ENCODE results near the gene TBC1D1.

Gene TBC1D1

DNA sequence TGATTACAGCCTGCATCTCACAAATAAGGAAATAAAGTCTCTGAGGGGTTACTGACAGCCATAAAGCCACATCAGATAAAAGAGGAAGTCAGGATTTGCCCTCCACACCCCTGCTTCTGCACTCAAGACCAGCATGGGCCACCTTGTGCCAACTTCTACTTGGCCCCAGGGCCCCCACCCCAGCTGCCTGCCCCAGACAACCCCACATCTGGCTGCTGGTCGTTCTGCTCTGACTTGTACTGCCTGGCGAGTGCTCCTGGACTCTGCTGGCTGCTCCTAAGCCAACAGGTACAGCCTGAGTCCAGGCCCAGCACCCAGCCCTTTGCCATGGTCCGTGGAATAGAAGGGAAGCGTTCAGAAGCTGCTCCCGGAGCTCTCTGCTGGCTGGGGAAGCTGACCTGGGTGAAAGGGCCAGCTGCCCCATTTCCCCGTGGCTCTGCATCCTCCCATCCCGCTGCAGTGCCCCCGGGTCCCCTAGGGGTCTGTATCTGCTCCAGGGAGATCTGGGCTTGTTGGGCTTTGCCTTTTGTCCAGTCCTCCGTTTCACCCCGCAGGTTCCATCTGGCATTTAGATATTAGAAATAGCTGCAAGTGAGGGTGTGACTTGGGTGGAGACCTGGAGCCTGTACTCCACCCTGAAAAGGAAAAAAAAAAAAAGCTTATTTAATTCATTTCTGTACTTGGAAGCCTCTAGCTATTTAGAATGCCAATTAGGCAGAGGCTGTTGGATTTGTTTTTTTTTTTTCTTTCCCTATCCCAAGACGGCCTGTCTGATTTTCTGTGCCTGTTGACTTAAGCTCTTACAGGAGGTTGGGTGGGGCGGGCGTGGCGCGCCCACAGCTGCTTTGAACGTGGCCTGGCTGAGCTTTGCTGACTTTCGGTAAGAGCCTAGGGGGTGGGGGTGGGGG, 264.1 kb downstream of the TBC1D1 start:
- DNase-seq: no peak

- DNase-seq: no peak
These were observed 264.9 kb downstream of the TBC1D1 start for GRCh38 chr4:38155589-38156294.

GRCh38 chr4:38157592-38157991, 266.7 kb downstream of the TBC1D1 start:
- no peak for DNase-seq

DNA sequence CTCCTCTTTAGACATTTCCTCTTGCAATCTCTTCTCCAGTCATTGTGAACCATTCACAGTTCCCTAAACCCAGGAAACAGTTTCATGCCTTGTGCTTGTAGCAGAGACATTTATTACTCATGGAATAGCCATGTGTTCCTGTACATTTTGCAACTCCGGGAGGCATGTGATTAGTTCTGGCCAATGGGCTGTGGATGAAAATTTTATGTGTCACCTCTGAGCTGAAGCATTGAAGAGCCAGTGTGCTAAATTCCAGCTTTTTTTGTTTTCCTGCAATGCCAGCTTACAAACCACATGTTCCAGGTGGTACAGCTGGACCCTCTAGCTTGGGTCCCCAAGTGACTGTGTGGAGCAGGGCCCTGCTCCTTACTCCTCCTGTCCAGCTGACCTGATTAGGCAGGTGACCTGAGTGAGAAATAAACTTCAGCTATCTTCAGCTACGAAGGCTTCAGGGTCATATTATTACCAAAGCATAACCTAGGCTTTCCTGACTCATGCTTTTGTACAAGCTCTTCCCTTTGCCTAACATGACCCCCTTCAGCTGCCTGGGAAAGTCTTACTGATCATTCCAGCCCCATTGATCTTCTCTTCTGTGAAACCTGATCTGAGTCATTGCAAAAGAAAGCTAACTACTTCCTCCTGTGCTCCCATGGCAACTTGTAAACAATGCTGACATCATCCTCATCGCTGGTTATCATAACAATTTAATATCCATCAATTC, 269.8 kb downstream of the TBC1D1 start:
- DNase-seq: no peak

DNA sequence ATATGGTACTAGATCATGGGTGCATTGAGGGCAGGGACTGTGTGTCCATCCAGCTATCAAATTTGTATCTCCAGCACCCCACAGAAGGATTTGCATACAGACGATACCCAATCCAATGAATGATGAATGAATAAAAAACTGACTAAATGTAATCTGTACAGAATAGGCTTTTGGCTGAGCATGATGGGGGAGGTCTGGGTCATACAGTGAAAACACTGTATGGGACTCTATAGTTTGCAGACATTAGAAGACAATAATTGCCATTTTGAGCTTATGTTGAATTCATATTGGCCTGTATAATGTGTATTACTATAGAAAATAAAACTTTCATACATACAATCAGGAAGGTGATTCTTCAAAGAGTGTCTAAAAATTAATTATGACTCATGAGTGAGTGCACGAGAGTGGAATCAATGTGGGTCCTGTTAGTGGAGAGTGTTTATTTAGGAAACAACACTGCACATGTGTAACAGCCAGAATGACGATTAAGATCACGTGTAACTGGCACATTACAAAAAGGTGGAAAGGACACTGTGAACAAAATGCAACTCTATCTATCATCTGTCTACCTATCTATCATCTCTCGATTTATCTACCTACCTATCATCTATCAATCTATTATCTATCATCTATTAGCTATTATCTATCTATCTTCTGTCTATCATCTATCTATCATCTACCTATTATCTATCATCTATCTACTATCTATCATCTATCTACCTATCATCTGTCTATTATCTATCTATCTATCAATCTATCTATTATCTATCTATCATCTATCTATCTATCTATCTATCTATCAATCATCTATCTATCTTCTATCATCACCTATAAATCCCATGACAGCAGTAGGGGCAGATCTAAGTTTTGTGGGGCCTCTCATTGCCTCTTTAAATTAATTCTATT, 270.6 kb downstream of the TBC1D1 start:
- no peak for DNase-seq

GRCh38 chr4:38162240-38162784, 271.4 kb downstream of the TBC1D1 start:
- DNase-seq: no peak

DNA sequence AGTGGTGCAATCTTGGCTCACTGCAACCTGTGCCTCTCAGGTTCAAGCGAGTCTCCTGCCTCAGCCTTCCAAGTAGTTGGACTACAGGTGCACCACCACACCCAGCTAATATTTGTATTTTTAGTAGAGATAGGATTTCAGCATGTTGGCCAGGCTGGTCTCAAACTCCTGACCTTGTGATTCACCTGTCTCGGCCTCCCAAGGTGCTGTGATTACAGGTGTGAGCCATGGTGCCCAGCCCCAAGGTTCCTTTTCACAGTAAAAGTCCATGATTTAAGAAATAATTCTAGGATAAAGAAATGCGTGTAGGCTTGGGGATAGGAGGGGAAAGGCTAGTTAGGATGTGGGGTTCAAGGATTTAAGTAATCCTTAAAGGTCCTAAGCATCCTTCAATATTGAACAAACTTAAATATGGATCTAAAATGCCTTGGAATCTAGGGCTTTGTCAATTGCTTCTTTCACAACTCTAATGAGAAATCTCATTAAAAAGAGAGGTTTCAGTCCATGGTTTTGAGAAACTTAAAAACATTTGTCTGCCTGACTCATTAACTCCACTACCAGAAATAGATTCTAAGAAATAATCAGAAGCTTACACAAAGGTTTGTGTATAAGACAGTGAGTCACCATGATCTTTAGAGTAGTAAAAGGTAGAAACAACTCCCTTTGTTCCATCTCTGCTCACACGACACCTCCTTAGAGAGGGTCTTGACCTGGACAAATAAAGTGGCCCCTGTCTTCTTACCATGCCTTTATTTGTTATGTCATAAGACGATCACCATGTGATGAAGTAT, 272.5 kb downstream of the TBC1D1 start:
- no peak for DNase-seq

GRCh38 chr4:38164346-38164745, 273.5 kb downstream of the TBC1D1 start:
- no peak for DNase-seq

DNA sequence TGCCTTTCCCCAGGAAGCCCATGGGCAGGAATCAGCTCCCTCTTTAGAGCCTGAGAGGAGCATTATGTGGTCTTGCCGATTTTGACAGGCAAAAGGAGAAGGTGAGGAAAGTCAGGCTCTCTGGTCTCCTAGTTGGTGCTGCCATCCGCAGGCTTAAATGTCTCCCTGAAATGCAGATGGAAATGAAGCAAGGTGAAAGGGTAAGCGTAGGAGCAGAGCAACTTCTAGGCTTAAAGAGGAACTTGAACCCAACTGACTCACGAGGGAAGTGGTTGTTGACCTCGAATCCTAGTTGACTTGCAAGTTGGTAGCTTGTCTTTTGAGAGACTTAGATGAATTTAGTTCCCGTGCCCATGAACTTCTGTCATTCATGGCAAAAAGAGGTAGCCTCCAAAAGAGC, 275.2 kb downstream of the TBC1D1 start:
- DNase-seq: no peak

DNA sequence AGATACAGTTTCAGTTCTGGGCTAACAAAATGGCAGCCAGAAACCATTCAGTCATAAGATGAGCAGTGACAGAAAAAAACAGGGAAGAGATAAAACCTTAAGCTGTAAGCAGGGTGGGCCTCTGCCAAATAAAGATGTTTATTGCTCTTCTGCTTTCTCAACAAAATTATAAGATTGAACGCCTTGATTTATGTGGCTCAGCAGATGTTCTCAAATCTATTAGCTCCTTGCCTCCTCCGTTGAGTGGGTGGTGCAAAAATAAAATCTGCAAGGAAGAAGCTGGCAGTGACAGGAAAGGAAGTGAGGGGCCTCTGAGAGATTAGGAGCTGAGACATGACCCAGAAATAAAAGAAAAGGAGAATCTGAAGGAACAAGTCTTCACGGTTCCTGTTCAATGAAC, 275.9 kb downstream of the TBC1D1 start:
- DNase-seq: no peak

- no peak for DNase-seq
These were observed 277.1 kb downstream of the TBC1D1 start for GRCh38 chr4:38167973-38168372.

DNA sequence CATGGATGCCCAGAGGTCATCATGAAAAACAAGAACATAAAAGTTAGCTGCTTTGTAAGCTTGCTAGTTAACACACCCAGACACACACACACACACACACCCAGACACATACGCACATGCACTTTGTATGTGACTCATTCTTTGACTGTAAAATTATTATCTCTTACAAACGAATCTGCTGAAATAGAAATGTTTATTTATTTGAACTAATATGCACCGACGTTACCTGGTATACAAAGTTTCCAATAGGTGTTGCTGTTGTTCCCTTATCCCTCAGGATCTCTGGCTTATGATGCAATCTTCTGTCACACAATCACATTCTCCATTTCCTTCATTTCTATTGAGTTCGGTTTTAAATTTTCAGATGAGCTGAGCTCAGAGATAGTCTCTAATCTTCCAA, 278.6 kb downstream of the TBC1D1 start:
- DNase-seq: no peak

DNA sequence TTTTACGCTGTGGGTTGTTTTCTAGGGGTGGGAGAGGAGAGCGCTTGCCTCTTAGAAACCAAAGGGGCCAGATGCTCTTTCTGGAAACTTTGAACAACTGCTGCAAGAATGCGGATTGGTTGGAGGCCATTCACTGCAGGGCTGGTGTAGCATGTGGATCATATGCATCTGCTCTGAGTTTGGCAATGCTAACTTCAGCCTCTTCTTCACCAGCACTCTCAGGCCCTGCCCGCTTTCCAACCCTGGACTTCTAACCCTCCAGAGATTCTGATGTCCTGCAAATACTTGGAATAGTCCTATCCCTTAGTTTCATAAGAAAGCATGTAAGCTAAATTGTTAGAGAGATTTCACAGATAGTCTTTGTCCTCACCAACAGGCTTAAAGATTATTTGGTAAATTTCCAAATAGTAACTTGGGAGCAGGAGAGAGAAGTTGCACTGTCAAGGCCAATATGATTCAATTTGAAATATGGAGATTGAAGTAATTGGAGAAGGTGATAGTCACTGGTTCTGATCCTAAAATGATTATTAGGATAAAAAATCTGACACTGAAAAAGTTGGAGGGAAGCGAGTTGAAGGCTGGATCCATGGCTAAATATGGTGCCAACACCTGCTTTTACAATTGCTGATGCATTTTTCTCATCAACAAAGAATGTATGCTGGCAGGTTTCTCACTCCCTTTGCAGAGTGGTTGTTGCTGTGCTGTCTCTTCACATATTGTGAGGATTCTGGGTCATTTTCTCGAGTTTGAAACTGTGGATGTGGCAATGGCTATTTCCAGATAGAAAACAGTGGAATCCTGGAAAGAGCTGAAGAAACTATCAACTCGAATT, 279.7 kb downstream of the TBC1D1 start:
- DNase-seq: no peak

GRCh38 chr4:38172078-38172477, 281.2 kb downstream of the TBC1D1 start:
- no peak for DNase-seq

DNA sequence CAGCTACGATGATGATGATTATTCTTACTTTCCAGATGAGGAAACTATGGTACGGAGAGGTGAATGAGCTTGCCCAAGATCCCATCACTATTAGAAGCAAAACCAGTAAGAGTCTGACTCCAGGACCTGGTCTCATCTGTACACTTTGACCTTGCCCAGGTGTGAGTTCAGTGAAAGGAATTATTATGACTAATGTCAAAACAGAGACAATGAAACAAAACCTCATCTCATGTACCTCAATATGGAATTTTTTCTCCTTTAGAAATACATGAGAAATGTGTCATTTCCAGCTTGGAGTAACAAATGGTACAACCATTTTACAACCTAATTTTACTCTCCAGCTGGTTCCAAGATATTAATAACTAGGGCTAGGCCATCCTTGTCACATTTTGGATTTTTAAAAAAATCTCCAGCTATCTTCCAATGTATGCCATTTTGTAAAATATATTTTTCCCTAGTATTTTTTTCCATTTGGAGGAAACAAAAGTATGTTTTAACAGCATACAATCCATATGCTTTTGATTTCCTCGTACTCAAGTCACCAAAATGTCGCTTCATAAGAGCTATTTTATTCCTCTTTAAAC, 283.1 kb downstream of the TBC1D1 start:
- DNase-seq: no peak

GRCh38 chr4:38174801-38175200, 283.9 kb downstream of the TBC1D1 start:
- DNase-seq: no peak

DNA sequence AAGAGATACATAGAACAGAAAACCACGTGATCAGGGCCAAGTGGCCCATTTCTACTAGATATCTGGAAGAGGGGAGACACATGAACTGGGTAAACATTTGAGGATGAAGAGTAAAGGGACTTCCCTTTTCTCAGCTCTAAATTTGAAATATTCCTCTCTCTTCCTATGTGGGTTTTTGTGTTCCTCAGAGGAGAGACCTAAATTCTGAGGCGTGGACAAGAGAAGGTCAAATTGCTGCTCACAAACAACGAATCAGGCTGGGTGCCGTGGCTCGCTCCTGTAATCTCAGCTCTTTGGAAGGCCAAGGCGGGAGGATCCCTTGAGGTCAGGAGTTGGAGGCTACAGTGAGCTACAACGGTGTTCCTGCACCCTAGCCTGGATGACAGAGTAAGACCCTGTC, 285.3 kb downstream of the TBC1D1 start:
- no peak for DNase-seq

GRCh38 chr4:38177035-38177546, 286.2 kb downstream of the TBC1D1 start:
- no peak for DNase-seq

DNA sequence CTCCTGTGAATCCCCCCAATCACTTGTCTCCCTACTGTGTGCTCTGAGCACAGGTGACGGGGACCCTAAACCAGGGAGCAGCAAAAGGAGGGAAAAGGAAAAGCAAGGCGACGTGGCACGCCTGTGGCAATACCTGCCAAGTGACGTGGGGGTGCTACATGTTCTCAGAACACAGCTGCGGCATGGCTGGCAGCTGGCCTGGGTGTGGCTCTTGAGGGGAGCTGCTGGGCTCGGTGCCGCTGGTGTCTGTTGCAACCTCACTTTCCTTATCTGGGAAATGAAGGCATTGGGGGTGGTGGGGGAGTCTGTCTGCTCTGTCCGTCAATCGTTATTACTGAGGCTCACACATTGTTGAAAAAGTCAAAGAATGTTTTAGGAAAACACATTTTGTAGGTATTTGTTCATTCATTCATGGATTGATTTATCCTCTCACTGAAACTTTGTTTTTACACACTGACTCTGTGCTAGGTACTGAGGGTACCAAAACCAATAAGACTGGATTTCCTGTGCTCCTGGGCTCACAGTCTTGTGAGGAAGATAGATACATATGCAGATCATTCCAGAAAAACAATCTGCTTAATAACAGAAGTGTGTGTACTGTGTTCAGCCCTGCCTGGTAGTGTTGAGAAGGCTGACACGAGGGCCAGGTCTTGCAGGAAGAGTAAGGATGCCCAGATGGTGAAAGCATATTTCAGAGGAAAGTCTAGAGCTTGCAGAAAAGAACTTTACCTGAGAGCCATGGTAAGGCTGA, 286.9 kb downstream of the TBC1D1 start:
- DNase-seq: no peak

Data from DMS79 (cell line).